DND-41 (cell line): ENCODE measurements around the gene MOBP.

Experiments used
- CTCF ChIP-seq: IDR thresholded peaks from 2 replicates; pipeline ENCODE4 v1.5.1; 2012; ENCODE audit warnings: borderline replicate concordance, low read length, moderate library complexity, mild to moderate bottlenecking; ENCODE audit not compliant: poor library complexity, severe bottlenecking; ENCODE audit errors: extremely low read depth
- EZH2 ChIP-seq: IDR thresholded peaks from 3 replicates; pipeline ENCODE4 v1.6.1; 2012; ENCODE audit warnings: borderline replicate concordance, low read depth, mild to moderate bottlenecking, moderate library complexity, low read length, inconsistent platforms; ENCODE audit not compliant: severe bottlenecking

- no peak for TF ChIP-seq CTCF
- no peak for TF ChIP-seq EZH2
These were observed 11.3 kb upstream of the MOBP start for GRCh38 chr3:39456159-39456558.
